K562 (cell line): ENCODE data around the gene GNAQ.

Source experiments
- E2F6 ChIP-seq, 2 experiments: IDR thresholded peaks; 2 replicates each; pipeline ENCODE4 v1.6.1; 2011; ENCODE audit warnings: borderline replicate concordance in 1 of 2, control low read depth in 1 of 2, low read depth in 1 of 2, low read length in 1 of 2, mild to moderate bottlenecking in 1 of 2, mixed read lengths in 1 of 2, moderate library complexity in 1 of 2; ENCODE audit not compliant: insufficient read depth in 1 of 2, insufficient read length in 1 of 2, poor library complexity in 1 of 2, severe bottlenecking in 1 of 2; ENCODE audit errors: extremely low read depth in 1 of 2
- ETV6 ChIP-seq, 3 experiments: fragments of 150-350 bp in 1 of 3; sonication (generic) in 1 of 3; formaldehyde crosslinking in 1 of 3; IDR thresholded peaks; 2 replicates each; pipeline versions ENCODE4 v1.6.1 to v1.8.0; 2014 to 2022; ENCODE audit warnings: borderline replicate concordance in 2 of 3, low read depth in 2 of 3, antibody characterized with exemption in 1 of 3, low read length in 1 of 3, mild to moderate bottlenecking in 1 of 3, missing genetic modification reagents in 1 of 3
- NELFE ChIP-seq: IDR thresholded peaks from 2 replicates; pipeline ENCODE4 v1.6.1; 2011; ENCODE audit warnings: mild to moderate bottlenecking; ENCODE audit not compliant: insufficient read depth, insufficient read length
- PRPF4 ChIP-seq: fragments of 200-400 bp; formaldehyde crosslinking; IDR thresholded peaks from one replicate; pipeline ENCODE4 v1.6.1; 2017; ENCODE audit warnings: low read length, low read depth, mild to moderate bottlenecking; ENCODE audit not compliant: insufficient read depth, poor library complexity, severe bottlenecking
- TAF1 ChIP-seq: IDR thresholded peaks from 2 replicates; pipeline ENCODE4 v1.6.1; 2011; ENCODE audit warnings: mild to moderate bottlenecking, low read length, moderate library complexity; ENCODE audit not compliant: insufficient read depth, control insufficient read depth, severe bottlenecking; ENCODE audit errors: extremely low read depth
- ZNF121 ChIP-seq: sonication (generic); formaldehyde crosslinking; conservative IDR thresholded peaks from 2 replicates; pipeline ENCODE4 v1.8.0; 2022; ENCODE audit warnings: missing genetic modification reagents
- ZNF263 ChIP-seq: sonication (generic); formaldehyde crosslinking; IDR thresholded peaks from 2 replicates; pipeline ENCODE4 v1.8.0; 2022; ENCODE audit warnings: mild to moderate bottlenecking, missing genetic modification reagents, borderline replicate concordance
- ZNF717 ChIP-seq: fragments of 250-450 bp; sonication (Bioruptor Pico); IDR thresholded peaks from 2 replicates; pipeline ENCODE4 v1.5.0; 2021
- ZNF830 ChIP-seq: fragments of 250-450 bp; sonication (Bioruptor Pico); IDR thresholded peaks from 2 replicates; pipeline ENCODE4 v1.5.0; 2021; ENCODE audit warnings: mild to moderate bottlenecking
- TF ChIP-seq, protein P1 (sequence below): fragments of 250-450 bp; sonication (Bioruptor Pico); IDR thresholded peaks from 2 replicates; pipeline ENCODE4 v1.5.0; 2020; ENCODE audit warnings: mild to moderate bottlenecking, borderline replicate concordance

DNA sequence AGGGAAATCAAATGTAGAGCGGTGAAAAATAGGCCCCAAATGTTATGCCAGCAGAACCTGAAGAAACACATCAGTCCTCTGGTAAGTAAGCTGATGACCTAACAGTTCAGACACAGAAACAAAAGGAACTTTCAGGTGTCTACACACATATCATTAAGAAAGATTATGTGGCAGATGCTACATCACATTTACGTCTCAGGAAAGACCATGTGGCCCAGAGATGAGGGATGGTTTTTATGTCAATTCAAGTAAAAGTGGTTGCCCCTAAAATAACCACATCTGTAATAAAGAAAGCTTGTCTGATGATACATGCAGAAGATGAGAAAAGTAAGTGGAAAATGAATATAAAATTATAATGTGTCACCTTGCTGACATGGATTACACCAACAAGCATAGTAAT, 31.4 kb downstream of the GNAQ start:
- TF ChIP-seq TAF1 (no peak), ZNF121 (no peak), PRPF4 (no peak), ZNF717 (CRISPR knock-in tag) (no peak), ZNF263 (CRISPR knock-in tag) (no peak), ETV6 (IDR thresholded peaks at IDR 0.05; ENCODE audit: borderline replicate concordance in 1 of 2, low read depth in 2 of 2, low read length in 1 of 2) (no peak), ETV6 (CRISPR knock-in tag; IDR thresholded peaks at IDR 0.05; ENCODE audit: borderline replicate concordance) (no peak), NELFE (no peak), E2F6 (IDR thresholded peaks at IDR 0.05; ENCODE audit: borderline replicate concordance in 1 of 2, extremely low read depth in 1 of 2, insufficient read depth in 1 of 2, insufficient read length in 1 of 2, low read depth in 1 of 2, low read length in 1 of 2, poor library complexity in 1 of 2, severe bottlenecking in 1 of 2) (no peak), ZNF830 (CRISPR knock-in tag) (no peak)
- TF ChIP-seq, protein P1, sequence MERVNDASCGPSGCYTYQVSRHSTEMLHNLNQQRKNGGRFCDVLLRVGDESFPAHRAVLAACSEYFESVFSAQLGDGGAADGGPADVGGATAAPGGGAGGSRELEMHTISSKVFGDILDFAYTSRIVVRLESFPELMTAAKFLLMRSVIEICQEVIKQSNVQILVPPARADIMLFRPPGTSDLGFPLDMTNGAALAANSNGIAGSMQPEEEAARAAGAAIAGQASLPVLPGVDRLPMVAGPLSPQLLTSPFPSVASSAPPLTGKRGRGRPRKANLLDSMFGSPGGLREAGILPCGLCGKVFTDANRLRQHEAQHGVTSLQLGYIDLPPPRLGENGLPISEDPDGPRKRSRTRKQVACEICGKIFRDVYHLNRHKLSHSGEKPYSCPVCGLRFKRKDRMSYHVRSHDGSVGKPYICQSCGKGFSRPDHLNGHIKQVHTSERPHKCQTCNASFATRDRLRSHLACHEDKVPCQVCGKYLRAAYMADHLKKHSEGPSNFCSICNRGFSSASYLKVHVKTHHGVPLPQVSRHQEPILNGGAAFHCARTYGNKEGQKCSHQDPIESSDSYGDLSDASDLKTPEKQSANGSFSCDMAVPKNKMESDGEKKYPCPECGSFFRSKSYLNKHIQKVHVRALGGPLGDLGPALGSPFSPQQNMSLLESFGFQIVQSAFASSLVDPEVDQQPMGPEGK (CRISPR knock-in tag) = no peak
